ENCODE measurements around the gene TTC3.

GRCh38 chr21:37251294-37251634 lies 178.2 kb downstream of the TTC3 start:
- TF ChIP-seq REST (tag by site-specific recombination; IDR thresholded peaks at IDR 0.05) (no peak), SP2 (tag by site-specific recombination; IDR thresholded peaks at IDR 0.05) (no peak), ZSCAN30 (tag by site-specific recombination; IDR thresholded peaks at IDR 0.05) (no peak), ZBTB26 (tag by site-specific recombination; optimal IDR thresholded peaks at IDR 0.05) (no peak), ZNF747 (tag by site-specific recombination; IDR thresholded peaks at IDR 0.05) (no peak), CTCF (tag by site-specific recombination; IDR thresholded peaks at IDR 0.05) (no peak)
